GM08714 (cell line): ENCODE results near the gene WDR64.

Experiments used
- H3K4me3 ChIP-seq: fragments of 200-500 bp; sonication (Bioruptor generic); 2 replicates; pipeline ENCODE4 v1.5.1; 2014; ENCODE audit warnings: mild to moderate bottlenecking, low read length, inconsistent platforms
- ZNF274 ChIP-seq: IDR thresholded peaks from 2 replicates; pipeline ENCODE4 v1.6.1; 2012; ENCODE audit warnings: mild to moderate bottlenecking, low read depth, low read length

Gene WDR64

GRCh38 chr1:241749945-241750695 lies 98.0 kb downstream of the WDR64 start:
- H3K4me3 ChIP-seq, result no peak overlapping the region
- TF ChIP-seq ZNF274, result no peak

- no peak for TF ChIP-seq ZNF274
- H3K4me3 ChIP-seq, result no peak overlapping the region
Measured at GRCh38 chr1:241751524-241751923, 99.4 kb downstream of the WDR64 start.

- TF ChIP-seq ZNF274, result no peak
- H3K4me3 ChIP-seq, result no peak overlapping the region
Measured at GRCh38 chr1:241762713-241763339, 110.7 kb downstream of the WDR64 start.

- no peak overlapping the region for H3K4me3 ChIP-seq
- no peak for TF ChIP-seq ZNF274
Measured at GRCh38 chr1:241765390-241765789, 113.3 kb downstream of the WDR64 start.

- H3K4me3 ChIP-seq, result no peak overlapping the region
- TF ChIP-seq ZNF274, result no peak
Measured at GRCh38 chr1:241767737-241768136, 115.7 kb downstream of the WDR64 start.

- no peak for TF ChIP-seq ZNF274
- H3K4me3 ChIP-seq, result no peak overlapping the region
Measured at GRCh38 chr1:241770115-241770514, 118.0 kb downstream of the WDR64 start.

- no peak for TF ChIP-seq ZNF274
- no peak overlapping the region for H3K4me3 ChIP-seq
Measured at GRCh38 chr1:241771117-241771516, 119.0 kb downstream of the WDR64 start.

- no peak for TF ChIP-seq ZNF274
- no peak overlapping the region for H3K4me3 ChIP-seq
Measured at GRCh38 chr1:241772932-241773500, 120.9 kb downstream of the WDR64 start.

GRCh38 chr1:241773991-241774390 lies 121.9 kb downstream of the WDR64 start:
- no peak overlapping the region for H3K4me3 ChIP-seq
- no peak for TF ChIP-seq ZNF274

GRCh38 chr1:241775021-241775420 lies 122.9 kb downstream of the WDR64 start:
- H3K4me3 ChIP-seq, result no peak overlapping the region
- TF ChIP-seq ZNF274, result no peak

GRCh38 chr1:241776911-241777310 lies 124.8 kb downstream of the WDR64 start:
- no peak overlapping the region for H3K4me3 ChIP-seq
- no peak for TF ChIP-seq ZNF274

GRCh38 chr1:241778117-241778516 lies 126.0 kb downstream of the WDR64 start:
- no peak for TF ChIP-seq ZNF274
- H3K4me3 ChIP-seq, result no peak overlapping the region

GRCh38 chr1:241779897-241780296 lies 127.8 kb downstream of the WDR64 start:
- no peak overlapping the region for H3K4me3 ChIP-seq
- no peak for TF ChIP-seq ZNF274

- TF ChIP-seq ZNF274, result no peak
- no peak overlapping the region for H3K4me3 ChIP-seq
Measured at GRCh38 chr1:241782396-241782795, 130.3 kb downstream of the WDR64 start.

- no peak overlapping the region for H3K4me3 ChIP-seq
- no peak for TF ChIP-seq ZNF274
Measured at GRCh38 chr1:241787691-241788090, 135.6 kb downstream of the WDR64 start.

- H3K4me3 ChIP-seq, result no peak overlapping the region
- no peak for TF ChIP-seq ZNF274
Measured at GRCh38 chr1:241789061-241789460, 137.0 kb downstream of the WDR64 start.
